IMR-90 (cell line): ENCODE results near the gene CLEC3B. TPM values are rescaled to one million over a fixed set of nuclear protein-coding genes. Genes with fewer than 3 reads are reported as not detected.
A peak's percentile ranks its signal among the peaks of the same experiment; 100 is the strongest.

ENCODE experiments used
- ATAC-seq: fragments of 200-7000 bp; cut with Tn5 transposase; 2 replicates; pipeline ENCODE4 v1.9.1; 2020; ENCODE audit warnings: low read depth, mild to moderate bottlenecking, moderate library complexity
- BruUV-seq: library from RNA; stranded (reverse); fragments of 400-500 nt; replicated peaks from 2 replicates; lab custom pipeline; 2021; lab: Mats Ljungman, UMichigan
- CTCF ChIA-PET: fragments of 300-600 bp; formaldehyde crosslinking; extraction: SDS; loops from one replicate; lab custom pipeline; 2021; ENCODE audit warnings: antibody characterized with exemption; lab: Yijun Ruan, JAX
- POLR2A ChIA-PET: fragments of 300-600 bp; sonication (Branson Sonifier 250); formaldehyde crosslinking; loops from one replicate; lab custom pipeline; 2022; ENCODE audit warnings: antibody characterized with exemption; ENCODE audit not compliant: unreplicated experiment; lab: Charles Lee
- DNase-seq: peaks from one replicate; pipeline ENCODE4 v3.0.0; 2013
- H2AFZ ChIP-seq: replicated peaks from 2 replicates; pipeline ENCODE3; 2013; ENCODE audit warnings: low read length, mild to moderate bottlenecking; ENCODE audit not compliant: poor library complexity
- H2AK5ac ChIP-seq: 2 replicates; pipeline ENCODE4 v1.6.1; 2013; ENCODE audit warnings: low read depth, low read length, inconsistent platforms
- H2AK9ac ChIP-seq: replicated peaks from 2 replicates; pipeline ENCODE3; 2013; ENCODE audit warnings: mild to moderate bottlenecking, low read depth, low read length, moderate library complexity; ENCODE audit not compliant: poor library complexity
- H2BK120ac ChIP-seq: 2 replicates; pipeline ENCODE4 v1.6.1; 2013; ENCODE audit warnings: low read depth, low read length, inconsistent platforms
- H2BK15ac ChIP-seq: 3 replicates; pipeline ENCODE4 v1.6.1; 2013; ENCODE audit warnings: low read depth, low read length, inconsistent platforms
- H2BK20ac ChIP-seq: 2 replicates; pipeline ENCODE4 v1.6.1; 2013; ENCODE audit warnings: low read depth, mild to moderate bottlenecking, inconsistent platforms, low read length, moderate library complexity
- H2BK5ac ChIP-seq: 2 replicates; pipeline ENCODE4 v1.6.1; 2013; ENCODE audit warnings: mild to moderate bottlenecking, low read depth, low read length, inconsistent platforms; ENCODE audit not compliant: poor library complexity, severe bottlenecking
- H3K14ac ChIP-seq: replicated peaks from 2 replicates; pipeline ENCODE4 v1.6.1; 2013; ENCODE audit warnings: low read depth, low read length, inconsistent platforms
- H3K18ac ChIP-seq: 2 replicates; pipeline ENCODE4 v1.6.1; 2013; ENCODE audit warnings: low read depth, low read length, control low read depth
- H3K23ac ChIP-seq: 2 replicates; pipeline ENCODE4 v1.6.1; 2013; ENCODE audit warnings: low read depth, low read length, inconsistent platforms
- H3K27ac ChIP-seq: 2 replicates; pipeline ENCODE4 v1.5.1; 2013; ENCODE audit warnings: mild to moderate bottlenecking, control low read depth, low read length; ENCODE audit not compliant: insufficient read depth
- H3K27me3 ChIP-seq: 2 replicates; pipeline ENCODE4 v1.6.1; 2013; ENCODE audit warnings: low read length; ENCODE audit not compliant: control insufficient read depth, insufficient read depth
- H3K36me3 ChIP-seq: 2 replicates; pipeline ENCODE4 v1.6.1; 2013; ENCODE audit warnings: low read length, mixed read lengths; ENCODE audit not compliant: control insufficient read depth, insufficient read depth
- H3K4ac ChIP-seq: 2 replicates; pipeline ENCODE4 v1.6.1; 2013; ENCODE audit warnings: low read depth, low read length, inconsistent platforms
- H3K4me1 ChIP-seq: 2 replicates; pipeline ENCODE4 v1.6.1; 2013; ENCODE audit warnings: low read length, mixed read lengths; ENCODE audit not compliant: control insufficient read depth, insufficient read depth
- H3K4me2 ChIP-seq: 2 replicates; pipeline ENCODE4 v1.6.1; 2013; ENCODE audit warnings: low read depth, mild to moderate bottlenecking, control low read depth, low read length, moderate library complexity
- H3K4me3 ChIP-seq: 2 replicates; pipeline ENCODE4 v1.5.1; 2013; ENCODE audit warnings: low read depth, mild to moderate bottlenecking, control low read depth, low read length, moderate library complexity; ENCODE audit not compliant: insufficient read depth
- H3K56ac ChIP-seq: 2 replicates; pipeline ENCODE4 v1.6.1; 2013; ENCODE audit warnings: low read length, inconsistent platforms; ENCODE audit not compliant: insufficient read depth; ENCODE audit errors: extremely low read depth
- H3K79me1 ChIP-seq, 2 experiments: 2 replicates each; pipeline ENCODE4 v1.6.1; 2013; ENCODE audit warnings: low read length in 2 of 2, inconsistent platforms in 1 of 2, low read depth in 1 of 2
- H3K9ac ChIP-seq: 2 replicates; pipeline ENCODE4 v1.6.1; 2013; ENCODE audit warnings: low read depth, low read length, control low read depth
- H3K9me1 ChIP-seq: 2 replicates; pipeline ENCODE4 v1.6.1; 2013; ENCODE audit warnings: low read length, inconsistent platforms; ENCODE audit not compliant: insufficient read depth
- H3K9me3 ChIP-seq: 2 replicates; pipeline ENCODE4 v1.6.1; 2013; ENCODE audit warnings: low read length; ENCODE audit not compliant: control insufficient read depth, insufficient read depth
- H4K20me1 ChIP-seq: 2 replicates; pipeline ENCODE4 v1.6.1; 2013; ENCODE audit warnings: low read length, inconsistent platforms; ENCODE audit not compliant: insufficient read depth
- H4K5ac ChIP-seq: 2 replicates; pipeline ENCODE4 v1.6.1; 2013; ENCODE audit warnings: mild to moderate bottlenecking, low read depth, low read length, control low read depth
- H4K8ac ChIP-seq, 2 experiments: 2 replicates each; pipeline ENCODE4 v1.6.1; 2013; ENCODE audit warnings: low read depth in 2 of 2, low read length in 2 of 2, control low read depth in 1 of 2, inconsistent platforms in 1 of 2
- H4K91ac ChIP-seq: 2 replicates; pipeline ENCODE4 v1.6.1; 2013; ENCODE audit warnings: low read depth, low read length, inconsistent platforms; ENCODE audit not compliant: insufficient read depth
- RCOR1 ChIP-seq: IDR thresholded peaks from 2 replicates; pipeline ENCODE4 v1.6.1; 2012; ENCODE audit warnings: mild to moderate bottlenecking, low read length, improper control_type of control experiment; ENCODE audit not compliant: insufficient replicate concordance
- WGBS, 2 experiments: methylation state at CpG; one replicate each; pipeline versions ENCODE4 v1.1.5 to v1.1.7; 2013; ENCODE audit warnings: missing lambda C conversion rate in 2 of 2; ENCODE audit not compliant: insufficient read length in 1 of 2; ENCODE audit errors: extremely low coverage in 2 of 2; 5-methylcytosine and 5-hydroxymethylcytosine counted together
- dilution Hi-C: fragments of 300-500 bp; cut with HindIII; formaldehyde crosslinking; loops from one replicate; pipeline ENCODE4 v1.14.3; 2018; ENCODE audit warnings: low sequenced_read_pairs; ENCODE audit not compliant: unreplicated experiment
- in situ Hi-C: fragments of 300-500 bp; cut with MboI; formaldehyde crosslinking; loops from 3 replicates; pipeline ENCODE4 v1.14.3; 2019; ENCODE audit warnings: low sequenced_read_pairs, inconsistent platforms, mixed read lengths
- intact Hi-C: fragments of 100-400 bp; cut with micrococcal nuclease; formaldehyde crosslinking; loops from 2 replicates; pipeline ENCODE4 v1.10.0; 2022
- polyA plus RNA-seq, 3 experiments: library from polyadenylated mRNA; depleted of rRNA; stranded (reverse); fragments of >200 nt; gene quantifications; 2 replicates each; pipeline ENCODE4 v1.2.3, GENCODE V29; 2012; ENCODE audit warnings: low replicate concordance in 1 of 3
- total RNA-seq: library from RNA; depleted of rRNA; stranded (reverse); fragments of >200 nt; gene quantifications from 2 replicates; pipeline ENCODE4 v1.2.3, GENCODE V29; 2012

CLEC3B gene
- total and polyA plus RNA-seq, 2 of the 4 experiments (the other 2 are of a cell fraction), result 3.6 to 13.2 TPM

- peaks cover 30% of the 10 kb centered on the region for H3K9me1 ChIP-seq
- H3K4ac ChIP-seq, result peak overlapping the region; percentile 86
- no peak for TF ChIP-seq RCOR1
- ChIA-PET POLR2A (interaction anchor here (0.7 to 1.1 kb wide), 3 partner anchors 105 to 142 kb away, joined by 3 to 17 read pairs (median 3); no protein-coding TSS in a partner anchor), CTCF (no interaction called here)
- no peak overlapping the region for H3K4me3 ChIP-seq
- TSS peak; percentile 90 for BruUV-seq
- no peak overlapping the region for H2AK9ac ChIP-seq
- H3K9me3 ChIP-seq, result no peaks in the 10 kb centered on the region
- H3K27ac ChIP-seq, result peak overlapping the region; percentile 92
- no CpG with 5 or more reads among the region's 1 CpG for WGBS, 2 experiments
- H4K8ac ChIP-seq, result peak overlapping the region; percentile 61 to 72
- dilution Hi-C loops, result no loop called here
- in situ Hi-C loops, result no loop called here
- H3K9ac ChIP-seq, result peak overlapping the region; percentile 57; the same call in 1 of the 2 replicates
- DNase-seq (no peak), ATAC-seq (no peak)
- H2BK20ac ChIP-seq, result peak overlapping the region; percentile 100; the same call in 1 of the 2 replicates
- peak overlapping the region; percentile 87 for H2BK5ac ChIP-seq
- H3K4me1 ChIP-seq, result peaks cover 32% of the 10 kb centered on the region
- intact Hi-C loops, result no loop called here
- peak overlapping the region; percentile 45; the same call in 1 of the 2 replicates for H3K56ac ChIP-seq
- peaks cover 0 to 35% of the 10 kb centered on the region in 2 experiments; a peak in 2 of 4 replicates for H3K79me1 ChIP-seq
- H4K91ac ChIP-seq, result peak overlapping the region; percentile 85
- H2BK15ac ChIP-seq, result peak overlapping the region; percentile 69; the same call in 2 of the 3 replicates
- H4K5ac ChIP-seq, result peak overlapping the region; percentile 71
- H3K27me3 ChIP-seq, result no peaks in the 10 kb centered on the region
- peak overlapping the region; percentile 100 for H2BK120ac ChIP-seq
- H3K18ac ChIP-seq, result peak overlapping the region; percentile 90
- H3K4me2 ChIP-seq, result no peak overlapping the region
- no peaks in the 10 kb centered on the region for H4K20me1 ChIP-seq
- peak overlapping the region; percentile 49; the same call in 1 of the 2 replicates for H3K23ac ChIP-seq
- H3K14ac ChIP-seq, result peak overlapping the region; percentile 75
- peak overlapping the region; percentile 84 for H2AK5ac ChIP-seq
- H3K36me3 ChIP-seq, result no peaks in the 10 kb centered on the region
- no peak overlapping the region for H2AFZ ChIP-seq
Measured at GRCh38 chr3:45062697-45063070, 36.6 kb downstream of the CLEC3B start.
